Umbilical cord (tissue), 2 donors: ENCODE data around the gene NOL7. TPM values are rescaled to one million over a fixed set of nuclear protein-coding genes. Genes with fewer than 3 reads are reported as not detected.

Experiments
- DNase-seq: peaks from one replicate; pipeline ENCODE4 v3.0.0-alpha.2; 2015; ENCODE audit warnings: low spot score
- total RNA-seq: library from RNA; depleted of rRNA; stranded (reverse); fragments of >200 nt; gene quantifications from one replicate; pipeline ENCODE4 v1.2.3, GENCODE V29; 2014; ENCODE audit warnings: low replicate concordance; ENCODE audit not compliant: insufficient read depth

Gene NOL7
- total RNA-seq, 1 donor from 2014 or later, result 46.5 TPM

DNA sequence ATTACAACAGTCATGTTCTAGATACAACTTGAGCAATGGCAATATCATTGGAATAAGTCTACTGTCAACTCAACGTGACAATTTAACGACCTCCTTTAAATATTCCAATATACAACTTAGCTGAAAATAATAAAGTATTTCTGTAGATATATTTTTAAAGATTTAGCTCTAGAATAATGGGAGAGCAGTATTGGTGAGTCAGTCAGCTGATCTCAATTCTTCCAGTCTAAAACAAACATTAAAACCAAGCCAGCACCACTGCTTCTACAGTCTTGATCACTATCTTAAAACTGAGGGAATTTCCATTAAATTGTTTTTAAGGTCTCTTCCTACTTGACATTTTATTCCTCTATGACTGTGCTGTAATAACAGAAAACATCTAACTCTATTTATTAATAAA is 38.2 kb downstream of the NOL7 start:
- DNase-seq, result no peak

GRCh38 chr6:13654496-13654895 is 39.4 kb downstream of the NOL7 start:
- DNase-seq, result no peak

DNA sequence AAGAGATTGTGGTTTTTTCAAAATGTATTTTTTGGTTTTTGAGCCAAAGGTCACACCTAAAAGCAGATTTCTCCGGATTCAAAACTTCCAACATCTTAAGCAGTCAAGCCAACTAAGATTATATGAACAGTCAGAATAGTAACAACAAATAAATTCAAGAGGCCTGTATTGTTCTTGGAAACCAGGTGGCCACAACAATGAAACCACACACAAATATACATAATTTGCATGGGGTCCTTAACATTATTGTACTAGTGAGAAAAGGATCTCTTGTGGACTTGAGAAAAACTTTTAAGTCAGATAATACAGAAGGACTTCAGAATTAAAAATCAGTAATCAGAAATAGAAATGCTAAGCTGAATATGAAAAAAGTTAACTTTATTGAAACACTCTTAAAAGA is 40.6 kb downstream of the NOL7 start:
- no peak for DNase-seq

- DNase-seq, result no peak
Observed at GRCh38 chr6:13660273-13660672, 45.1 kb downstream of the NOL7 start.

DNA sequence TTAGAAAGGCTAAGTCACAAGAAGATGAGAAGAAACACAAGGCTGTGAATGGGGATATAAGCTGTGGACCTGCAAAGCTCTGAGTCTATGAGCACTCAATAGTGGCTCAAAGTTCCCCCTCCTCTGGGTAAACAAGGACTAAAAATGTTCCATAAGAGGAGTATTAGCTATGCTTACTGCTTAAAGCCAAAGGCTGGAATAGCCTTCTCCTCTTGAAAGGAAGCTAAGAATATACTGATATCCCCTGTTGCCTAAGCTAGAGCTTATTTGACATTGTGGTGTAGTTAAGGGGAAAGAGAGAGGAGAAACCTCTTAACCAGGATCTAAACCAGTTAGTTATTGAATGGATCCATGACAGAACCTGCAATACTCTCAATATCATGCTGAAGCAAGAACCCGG is 45.8 kb downstream of the NOL7 start:
- DNase-seq, result no peak

- DNase-seq, result no peak
Observed at GRCh38 chr6:13661647-13662046, 46.5 kb downstream of the NOL7 start.

DNA sequence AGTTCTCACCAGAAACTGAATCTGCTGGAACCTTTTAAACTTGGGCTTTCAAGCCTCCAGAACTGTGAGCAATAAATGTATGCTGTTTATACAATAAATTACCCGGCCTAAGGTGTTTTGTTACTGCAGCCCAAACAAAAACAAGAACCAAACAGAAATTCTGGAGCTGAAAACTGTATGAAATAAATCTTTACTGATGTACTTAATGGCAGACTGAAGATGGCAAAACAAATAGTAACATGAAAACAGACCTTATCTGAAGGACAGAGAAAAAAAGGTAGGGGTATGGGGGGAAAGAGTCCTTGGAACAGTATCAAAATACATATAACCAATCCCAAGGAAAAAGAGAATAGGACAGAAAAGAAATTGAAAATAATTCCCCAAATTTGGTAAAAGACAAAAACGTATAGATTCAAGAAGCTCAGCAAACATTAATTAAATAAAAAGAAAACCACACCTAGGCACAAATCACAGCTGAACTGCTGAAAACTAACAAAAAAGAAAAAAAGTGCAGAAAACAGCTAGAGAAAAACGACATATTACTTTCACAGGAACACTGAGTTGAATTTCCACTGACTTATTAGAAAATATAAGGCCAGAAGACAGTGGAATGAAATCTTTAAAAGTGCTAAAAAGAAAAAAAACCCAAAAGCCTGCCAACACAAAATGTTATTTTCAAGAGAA is 47.7 kb downstream of the NOL7 start:
- no peak for DNase-seq

GRCh38 chr6:13663986-13664385 is 48.9 kb downstream of the NOL7 start:
- DNase-seq, result no peak

GRCh38 chr6:13664703-13665352 is 49.7 kb downstream of the NOL7 start:
- no peak for DNase-seq

DNA sequence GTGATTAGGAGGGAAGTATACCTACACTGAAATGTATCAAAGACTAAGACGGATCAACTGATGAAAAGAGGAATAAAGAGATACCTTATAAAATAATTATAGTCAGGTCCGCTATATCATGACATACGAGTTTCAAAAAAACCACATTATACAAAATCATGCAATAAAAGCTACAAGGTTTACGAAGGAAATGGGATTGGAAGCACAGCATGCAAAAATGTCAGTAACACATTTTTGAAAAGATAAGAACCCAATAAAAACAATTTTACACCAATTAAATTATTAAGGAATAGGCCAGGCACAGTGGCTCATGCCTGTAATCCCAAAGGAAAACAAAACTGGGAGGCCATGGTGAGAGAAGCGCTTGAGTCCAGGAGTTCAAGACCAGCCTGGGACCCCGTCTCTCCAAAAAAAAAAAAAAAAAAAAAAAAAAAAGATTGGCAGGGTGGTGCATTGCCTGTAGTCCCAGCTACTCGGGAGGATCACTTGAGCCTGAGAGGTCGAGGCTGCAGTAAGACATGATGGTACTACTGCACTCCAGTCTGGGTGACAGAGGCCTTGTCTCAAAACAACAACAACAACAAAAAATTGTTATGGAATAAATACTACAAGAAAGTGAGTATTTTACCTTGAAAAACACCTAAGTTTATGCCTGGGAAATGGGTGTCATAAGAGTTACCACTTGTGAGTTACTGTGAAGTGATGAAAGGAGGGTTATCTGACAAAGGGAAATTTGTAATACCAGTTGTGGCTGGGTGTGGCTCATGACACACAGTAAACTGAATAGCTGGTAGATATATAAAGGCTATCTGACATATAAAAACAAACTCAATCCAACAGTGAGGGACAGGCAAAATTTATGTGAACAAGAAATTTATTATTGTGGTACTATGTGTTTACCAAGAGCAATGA is 51.3 kb downstream of the NOL7 start:
- DNase-seq, result no peak

DNA sequence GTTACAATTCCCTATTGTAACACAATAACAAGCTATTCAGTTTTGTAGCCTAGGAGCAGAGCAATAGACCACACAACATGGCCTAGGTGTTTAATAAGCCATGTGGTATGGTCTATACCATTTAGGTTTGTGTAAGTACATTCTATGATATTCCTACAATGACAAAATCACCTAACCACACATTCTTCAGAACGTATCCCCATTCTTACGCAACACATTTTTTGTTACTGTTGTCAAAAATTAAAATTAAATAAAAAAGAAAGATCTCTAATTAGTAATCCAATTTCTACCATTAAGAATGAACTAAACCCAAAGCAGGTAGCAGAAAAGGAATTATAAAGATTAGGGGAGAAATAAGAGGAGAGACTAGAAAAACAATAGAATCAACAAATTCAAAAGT is 52.5 kb downstream of the NOL7 start:
- no peak for DNase-seq

DNA sequence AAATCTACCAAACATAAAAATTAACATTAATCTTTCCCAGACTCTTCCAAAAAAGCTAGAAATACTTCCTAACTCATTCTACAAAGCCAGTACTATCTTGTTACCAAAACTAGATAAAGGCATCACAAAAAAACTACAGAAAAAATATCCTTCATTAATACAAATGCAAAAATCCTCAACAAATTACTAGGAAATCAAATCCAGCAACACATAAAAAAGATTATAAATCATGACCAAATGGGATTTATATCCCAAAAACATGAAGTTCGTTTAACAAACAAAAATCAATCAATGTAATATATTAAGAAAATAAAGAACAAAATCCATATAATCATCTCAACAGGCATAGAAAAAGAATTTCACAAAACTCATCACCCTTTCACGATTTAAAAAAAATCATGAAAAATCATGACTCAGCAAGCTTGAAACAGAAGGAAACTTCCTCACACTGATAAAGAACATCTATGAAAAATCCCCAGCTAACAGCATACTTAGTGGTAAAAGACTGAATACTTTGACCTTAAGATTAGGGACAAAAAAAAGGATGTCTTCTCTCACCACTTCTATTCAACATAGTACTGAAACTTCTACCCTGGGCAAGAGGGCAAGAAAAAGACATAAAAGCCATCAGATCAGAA is 53.3 kb downstream of the NOL7 start:
- no peak for DNase-seq

DNA sequence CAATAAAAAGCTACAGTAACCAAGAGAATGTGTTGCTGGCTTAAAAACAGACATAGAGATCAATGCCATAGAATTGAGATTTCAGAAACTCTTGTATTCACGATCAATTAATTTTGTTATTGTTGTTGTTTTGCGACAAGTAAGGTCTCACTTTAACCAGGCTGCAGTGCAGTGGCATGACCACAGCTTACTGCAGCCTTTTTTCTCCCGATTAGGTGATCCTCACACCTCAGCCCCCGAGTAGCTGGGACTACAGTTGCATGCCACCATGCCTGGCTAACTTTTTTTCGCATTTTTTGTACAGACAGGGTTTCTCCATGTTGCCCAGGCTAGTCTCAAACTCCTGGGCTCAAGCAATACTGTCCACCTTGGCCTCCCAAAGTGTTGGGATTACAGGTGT is 54.3 kb downstream of the NOL7 start:
- no peak for DNase-seq

Other genes with a start within 250 kb of the NOL7 start
- gene GFOD1, start 127.7 kb upstream of the NOL7 start, total RNA-seq, result 5.5 TPM
- gene SIRT5, start 40.7 kb upstream of the NOL7 start, total RNA-seq, result 21.2 TPM
- 40.7 TPM for gene RANBP9, start 96.5 kb downstream of the NOL7 start, total RNA-seq
- gene MCUR1, start 199.2 kb downstream of the NOL7 start, total RNA-seq, result 10.1 TPM